HG03095 (cell line): ENCODE results near the gene SLC28A3.
"Not testable (repeated sequence)": the region's sequence is repeated elsewhere in the genome, so short reads cannot be mapped to it uniquely, and the experiment has no call there.

Source experiments
- ATAC-seq: cut with Tn5 transposase; IDR thresholded peaks from one replicate; pipeline ENCODE4 v1.9.1; 2021; ENCODE audit warnings: moderate library complexity; ENCODE audit not compliant: unreplicated experiment

The SLC28A3 gene, protein sequence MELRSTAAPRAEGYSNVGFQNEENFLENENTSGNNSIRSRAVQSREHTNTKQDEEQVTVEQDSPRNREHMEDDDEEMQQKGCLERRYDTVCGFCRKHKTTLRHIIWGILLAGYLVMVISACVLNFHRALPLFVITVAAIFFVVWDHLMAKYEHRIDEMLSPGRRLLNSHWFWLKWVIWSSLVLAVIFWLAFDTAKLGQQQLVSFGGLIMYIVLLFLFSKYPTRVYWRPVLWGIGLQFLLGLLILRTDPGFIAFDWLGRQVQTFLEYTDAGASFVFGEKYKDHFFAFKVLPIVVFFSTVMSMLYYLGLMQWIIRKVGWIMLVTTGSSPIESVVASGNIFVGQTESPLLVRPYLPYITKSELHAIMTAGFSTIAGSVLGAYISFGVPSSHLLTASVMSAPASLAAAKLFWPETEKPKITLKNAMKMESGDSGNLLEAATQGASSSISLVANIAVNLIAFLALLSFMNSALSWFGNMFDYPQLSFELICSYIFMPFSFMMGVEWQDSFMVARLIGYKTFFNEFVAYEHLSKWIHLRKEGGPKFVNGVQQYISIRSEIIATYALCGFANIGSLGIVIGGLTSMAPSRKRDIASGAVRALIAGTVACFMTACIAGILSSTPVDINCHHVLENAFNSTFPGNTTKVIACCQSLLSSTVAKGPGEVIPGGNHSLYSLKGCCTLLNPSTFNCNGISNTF

GRCh38 chr9:84340535-84340934, at the start of gene SLC28A3:
SLC28A3 (minus strand) TSS chr9:84340758; CDS start chr9:84340633, 125 bp downstream.
- ATAC-seq = no peak

DNA sequence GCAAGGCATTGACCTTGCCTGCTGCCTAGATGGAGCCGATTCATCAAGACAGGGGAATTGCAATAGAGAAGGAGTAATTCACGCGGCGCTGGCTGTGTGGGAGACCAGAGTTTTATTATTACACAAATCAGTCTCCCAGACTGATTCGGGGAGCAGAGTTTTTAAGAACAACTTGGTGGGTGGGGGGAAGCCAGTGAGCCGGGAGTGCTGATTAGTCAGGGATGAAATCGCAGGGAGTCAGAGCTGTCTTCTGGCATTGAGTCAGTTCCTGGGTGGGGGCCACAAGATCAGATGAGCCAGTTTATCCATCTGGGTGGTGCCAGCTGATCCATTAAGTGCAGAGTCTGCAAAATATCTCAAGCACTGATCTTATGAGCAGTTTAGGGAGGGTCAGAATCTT, 49.7 kb upstream of the SLC28A3 start:
- ATAC-seq = not testable (repeated sequence)

- ATAC-seq = no peak
Measured at GRCh38 chr9:84387821-84388220, 47.3 kb upstream of the SLC28A3 start.

- no peak for ATAC-seq
Measured at GRCh38 chr9:84386753-84387152, 46.2 kb upstream of the SLC28A3 start.

DNA sequence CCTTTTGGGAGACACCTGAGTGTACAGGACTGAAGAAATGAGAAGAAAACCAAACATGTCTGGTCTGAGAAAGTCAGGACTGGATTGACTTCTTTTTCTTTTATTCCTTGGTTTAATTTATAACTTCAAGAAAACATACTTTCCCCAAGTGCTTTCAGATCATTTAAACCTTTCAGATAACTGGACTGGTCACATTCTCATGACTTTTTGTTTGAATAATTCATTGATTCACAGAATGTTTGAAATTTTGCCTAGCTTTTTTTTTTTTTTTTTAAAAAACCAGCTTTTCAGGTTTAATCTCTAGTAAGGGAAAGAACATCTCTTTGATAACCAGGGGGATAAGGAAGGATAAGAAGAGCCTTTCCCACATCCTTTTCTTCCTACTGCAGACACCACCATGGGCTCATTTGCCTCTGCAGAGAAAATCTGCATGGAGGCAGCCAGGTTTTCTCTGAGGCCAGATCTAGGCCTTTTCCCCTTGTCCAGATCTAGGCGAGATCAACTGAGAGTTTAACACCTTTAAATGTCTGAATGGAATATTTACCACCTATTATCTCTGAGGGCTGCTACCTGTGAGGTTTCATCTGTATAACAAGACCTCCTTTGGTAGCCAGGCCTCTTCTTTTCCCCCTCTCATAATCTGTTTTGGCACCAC, 45.0 kb upstream of the SLC28A3 start:
- no peak for ATAC-seq

- no peak for ATAC-seq
Measured at GRCh38 chr9:84384617-84385016, 44.1 kb upstream of the SLC28A3 start.

DNA sequence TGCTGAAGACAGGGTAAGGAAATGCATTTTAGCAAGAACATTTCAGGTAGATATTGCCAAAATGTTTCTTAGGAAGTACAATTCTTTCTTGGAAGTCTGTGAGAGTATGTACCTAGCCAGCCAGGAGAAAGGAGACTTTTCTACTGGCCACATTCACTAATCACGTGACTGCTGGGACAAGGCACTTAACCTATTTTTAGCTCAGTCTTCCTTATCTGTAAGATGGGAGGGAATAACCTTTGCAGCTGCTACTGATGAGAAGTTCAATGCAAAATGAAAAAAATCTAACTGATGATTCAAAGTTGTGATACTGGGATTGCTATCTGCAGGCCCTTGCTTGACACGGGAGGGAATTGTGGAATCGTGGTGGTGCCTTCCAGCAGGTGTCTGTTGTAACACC, 42.6 kb upstream of the SLC28A3 start:
- no peak for ATAC-seq

DNA sequence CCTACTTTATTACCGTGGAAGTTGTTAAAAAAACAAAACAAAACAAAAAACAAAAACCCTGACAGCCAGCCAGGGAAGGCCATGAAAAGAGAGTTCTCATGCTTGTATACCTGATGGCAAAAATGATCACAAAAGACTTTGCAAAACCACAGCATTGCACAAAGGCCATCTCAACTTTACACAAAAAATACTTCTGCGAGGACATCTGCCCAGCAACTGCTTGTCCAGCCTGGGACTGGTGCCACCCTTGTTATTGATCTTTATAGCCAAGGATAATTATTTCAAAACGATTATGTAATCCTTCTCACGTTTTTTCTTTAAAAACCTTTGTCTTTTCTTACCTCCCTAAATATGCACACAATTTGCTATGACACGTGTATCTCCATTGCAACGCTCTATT, 42.2 kb upstream of the SLC28A3 start:
- no peak for ATAC-seq

DNA sequence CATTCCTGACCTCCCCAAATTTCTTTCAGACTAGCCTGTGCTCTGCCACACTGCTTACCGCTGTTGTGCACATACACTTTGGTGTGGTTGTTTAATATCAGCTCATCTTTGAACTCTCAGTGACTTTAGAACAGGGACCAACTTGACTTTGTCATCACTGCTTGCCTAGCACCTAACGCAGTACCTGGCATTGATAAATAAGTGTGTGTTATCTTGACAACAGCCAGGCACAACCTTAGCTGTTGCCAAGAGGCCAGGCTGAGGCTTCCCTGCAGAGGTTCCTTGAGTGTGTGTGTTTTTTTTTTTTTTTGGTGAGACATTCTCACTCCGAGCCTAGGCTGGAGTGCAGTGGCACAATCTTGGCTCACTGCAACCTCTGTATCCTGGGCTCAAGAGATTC, 41.0 kb upstream of the SLC28A3 start:
- ATAC-seq = no peak

DNA sequence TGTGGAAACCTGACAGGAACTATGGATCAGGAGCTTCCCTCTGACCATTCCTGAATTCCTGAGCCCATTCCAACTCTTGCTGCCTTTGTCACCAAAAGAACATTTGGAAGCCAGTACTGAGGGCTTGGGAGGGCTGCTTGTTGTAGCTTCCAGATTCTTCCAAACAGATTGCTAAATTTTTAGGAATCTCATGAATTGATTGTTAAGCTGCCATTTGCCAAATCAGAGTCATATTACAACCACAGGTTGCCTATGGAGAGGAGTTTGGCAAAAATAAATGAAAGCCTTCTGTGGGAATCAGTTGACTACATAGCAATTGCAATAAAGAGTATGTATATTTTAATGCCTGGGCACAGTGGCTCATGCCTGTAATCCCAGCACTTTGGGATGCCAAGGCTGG, 39.2 kb upstream of the SLC28A3 start:
- no peak for ATAC-seq

GRCh38 chr9:84375954-84376353, 35.4 kb upstream of the SLC28A3 start:
- no peak for ATAC-seq

- no peak for ATAC-seq
Measured at GRCh38 chr9:84374516-84374915, 34.0 kb upstream of the SLC28A3 start.

- ATAC-seq = no peak
Measured at GRCh38 chr9:84374013-84374412, 33.5 kb upstream of the SLC28A3 start.

- no peak for ATAC-seq
Measured at GRCh38 chr9:84371737-84372136, 31.2 kb upstream of the SLC28A3 start.

GRCh38 chr9:84368601-84369000, 28.0 kb upstream of the SLC28A3 start:
- ATAC-seq = no peak

GRCh38 chr9:84367726-84368125, 27.2 kb upstream of the SLC28A3 start:
- ATAC-seq = not testable (repeated sequence)

DNA sequence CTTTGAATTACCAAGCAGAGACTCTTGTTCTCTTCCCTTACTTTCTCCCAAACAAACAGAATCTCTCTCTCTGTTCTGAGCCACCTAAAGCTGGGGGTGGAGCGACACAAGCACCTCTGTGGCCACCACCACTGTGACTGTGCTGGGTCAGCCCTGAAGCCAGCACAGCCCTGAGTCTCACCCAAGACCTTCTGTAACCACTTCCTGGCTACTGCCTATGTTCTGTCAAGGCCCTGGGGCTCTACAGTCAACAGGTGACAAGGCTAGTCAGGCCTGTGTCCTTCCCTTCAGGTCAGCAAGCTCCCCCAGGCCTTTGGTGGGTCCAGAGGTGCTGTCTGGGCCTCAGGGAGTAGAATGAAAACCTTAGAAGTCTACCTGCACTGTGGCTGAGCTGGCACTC, 26.1 kb upstream of the SLC28A3 start:
- ATAC-seq = no peak

- not testable (repeated sequence) for ATAC-seq
Measured at GRCh38 chr9:84364894-84365490, 24.4 kb upstream of the SLC28A3 start.

DNA sequence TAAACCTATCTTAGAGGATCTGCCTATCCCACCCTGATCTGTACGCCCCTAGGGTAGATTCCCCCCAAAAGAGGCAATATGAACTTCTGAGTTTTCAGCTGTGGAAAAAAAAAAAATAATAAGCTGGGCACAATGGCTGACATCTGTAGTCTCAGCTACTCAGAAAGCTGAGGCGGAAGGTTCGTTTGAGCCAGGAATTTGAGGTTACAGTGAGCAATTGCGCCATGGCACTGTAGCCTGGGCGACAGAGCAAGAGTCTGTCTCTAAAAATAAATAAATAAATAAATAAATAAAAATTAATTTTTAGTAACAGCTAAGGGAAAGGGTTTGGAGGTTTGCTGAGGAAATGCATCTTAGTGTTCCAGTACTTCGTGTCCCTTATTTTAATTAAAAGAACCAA, 21.1 kb upstream of the SLC28A3 start:
- no peak for ATAC-seq

- ATAC-seq = no peak
Measured at GRCh38 chr9:84357275-84357674, 16.7 kb upstream of the SLC28A3 start.

DNA sequence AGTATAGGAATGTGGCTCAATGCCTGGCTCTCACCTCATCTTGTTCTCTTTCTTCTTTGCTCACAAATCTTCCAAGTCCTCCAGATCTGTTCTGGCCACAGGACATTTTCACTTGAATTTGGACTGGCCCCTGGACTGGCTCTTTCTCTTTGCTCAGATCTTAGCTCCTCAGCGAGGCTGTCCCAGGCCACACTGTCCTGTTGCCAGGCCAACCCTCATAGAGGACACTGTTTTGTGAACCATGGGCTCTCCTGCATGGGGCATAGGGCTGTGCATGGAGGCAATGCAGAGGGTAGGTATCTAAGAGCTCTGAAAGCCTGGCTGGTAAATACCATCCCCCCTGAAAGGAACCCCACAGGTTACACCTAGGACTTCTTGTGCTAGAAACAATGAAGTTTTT, 13.5 kb upstream of the SLC28A3 start:
- no peak for ATAC-seq
